ENCODE data around the gene PIN1. TPM values are rescaled to one million over a fixed set of nuclear protein-coding genes. Genes with fewer than 3 reads are reported as not detected.
"Not testable (repeated sequence)": the region's sequence is repeated elsewhere in the genome, so short reads cannot be mapped to it uniquely, and the experiment has no call there.

PIN1 gene
- total and polyA plus RNA-seq, 2 of the 13 experiments (the other 11 are each of a cell fraction or from before 2014, with no cell fraction given) = 31.9 to 72.0 TPM

DNA sequence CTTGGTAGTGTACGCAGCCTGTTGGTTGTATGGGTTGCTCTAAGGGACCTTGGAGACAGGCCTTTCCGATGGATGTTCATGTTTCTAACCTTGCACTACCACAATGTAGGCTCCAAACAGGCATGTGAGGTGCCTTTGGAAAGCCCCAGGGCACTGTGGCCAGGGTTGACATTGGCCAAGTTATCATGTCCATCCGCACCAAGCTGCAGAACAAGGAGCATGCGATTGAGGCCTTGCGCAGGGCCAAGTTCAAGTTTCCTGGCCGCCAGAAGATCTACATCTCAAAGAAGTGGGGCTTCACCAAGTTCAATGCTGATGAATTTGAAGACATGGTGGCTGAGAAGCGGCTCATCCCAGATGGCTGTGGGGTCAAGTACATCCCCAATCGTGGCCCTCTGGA lies 15.1 kb upstream of the PIN1 start:
- CTCF ChIA-PET (ENCODE audit: low intra/inter-chr PET ratio, low total read pairs); H2AFZ ChIP-seq (ENCODE audit: low read length); ATAC-seq; H3K36me3 ChIP-seq (replicated peaks in 1 of 2; ENCODE audit: control insufficient read depth in 1 of 2, insufficient read depth in 2 of 2, low read length in 2 of 2); H3K27me3 ChIP-seq (ENCODE audit: control insufficient read depth in 1 of 2, insufficient read depth in 2 of 2, low read length in 2 of 2); FAIRE-seq; H3K9me3 ChIP-seq (ENCODE audit: low read length); intact Hi-C loops (cut with micrococcal nuclease; ENCODE audit: unreplicated experiment); in situ Hi-C loops (cut with HindIII; ENCODE audit: extremely low pct_ligation_motif_present, low pct_unique_long_range_greater_than_20kb); POLR2A ChIA-PET; DNase-seq (ENCODE audit: low spot score); H3K27ac ChIP-seq (ENCODE audit: extremely low read length, insufficient read depth, low read length); H4K20me1 ChIP-seq (ENCODE audit: insufficient read depth, low read length): not testable (repeated sequence)
- BruUV-seq (replicated peaks) = TSS peak; percentile 64
- peaks cover 33% of the 10 kb centered on the region for H3K4me1 ChIP-seq (ENCODE audit: insufficient read depth, low read length)
- H3K4me2 ChIP-seq (ENCODE audit: low read depth, low read length) = peak overlapping the region; percentile 68
- H3K79me2 ChIP-seq (ENCODE audit: insufficient read depth, low read length) = peaks cover 29% of the 10 kb centered on the region
- WGBS (ENCODE audit: low lambda C conversion rate) = 95% methylated on average over 6 of the region's 8 CpGs
- H3K4me3 ChIP-seq (replicated peaks in 1 of 3; ENCODE audit: insufficient read depth in 1 of 3, low read depth in 2 of 3, low read length in 3 of 3) = peak overlapping the region in 1 of 3 experiments; percentile 69; a peak in 3 of 6 replicates
- H3K9ac ChIP-seq (ENCODE audit: insufficient read depth, low read depth, low read length) = peak overlapping the region; percentile 23; the same call in 1 of the 2 replicates

DNA sequence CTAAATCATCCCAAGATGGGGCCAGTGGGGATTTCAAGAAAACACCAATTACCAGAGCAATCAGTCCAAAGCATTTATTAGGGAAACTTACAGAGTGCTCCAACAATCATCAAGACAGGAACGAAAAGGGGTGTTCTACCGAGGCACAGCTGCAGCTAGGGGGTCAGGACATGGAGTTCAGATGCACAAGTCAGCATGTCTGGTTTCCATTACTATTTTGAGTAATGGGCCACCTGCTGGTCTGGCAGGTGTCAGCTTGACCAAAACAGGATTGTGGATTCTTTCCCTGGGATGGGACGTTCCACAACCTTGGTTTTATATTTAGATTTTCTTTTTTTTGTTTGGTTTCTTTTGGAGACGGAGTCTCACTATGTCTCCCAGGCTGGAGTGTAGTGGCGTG lies 11.3 kb upstream of the PIN1 start:
- Histone ChIP-seq H3K27ac (ENCODE audit: extremely low read length, insufficient read depth, low read length) (no peak overlapping the region), H4K20me1 (ENCODE audit: insufficient read depth, low read length) (peaks cover 7% of the 10 kb centered on the region), H3K4me3 (replicated peaks in 1 of 3; ENCODE audit: insufficient read depth in 1 of 3, low read depth in 2 of 3, low read length in 3 of 3) (no peak overlapping the region), H3K4me2 (ENCODE audit: low read depth, low read length) (no peak overlapping the region), H3K36me3 (replicated peaks in 1 of 2; ENCODE audit: control insufficient read depth in 1 of 2, insufficient read depth in 2 of 2, low read length in 2 of 2) (no peaks in the 10 kb centered on the region; a peak in 1 of 5 replicates), H3K9me3 (ENCODE audit: low read length) (no peaks in the 10 kb centered on the region), H3K4me1 (ENCODE audit: insufficient read depth, low read length) (peaks cover 24% of the 10 kb centered on the region), H3K27me3 (ENCODE audit: control insufficient read depth in 1 of 2, insufficient read depth in 2 of 2, low read length in 2 of 2) (no peaks in the 10 kb centered on the region; a peak in 1 of 5 replicates), H2AFZ (ENCODE audit: low read length) (no peak overlapping the region), H3K79me2 (ENCODE audit: insufficient read depth, low read length) (peaks cover 26% of the 10 kb centered on the region), H3K9ac (ENCODE audit: insufficient read depth, low read depth, low read length) (no peak overlapping the region)
- FAIRE-seq (no peak), ATAC-seq (no peak), DNase-seq (ENCODE audit: low spot score) (no peak)
- BruUV-seq (replicated peaks) = no TSS peak
- POLR2A ChIA-PET = no interaction called here
- intact Hi-C loops (cut with micrococcal nuclease; ENCODE audit: unreplicated experiment) = no loop called here
- CTCF ChIA-PET (ENCODE audit: low intra/inter-chr PET ratio, low total read pairs) = no interaction called here
- 93% methylated on average over 5 of the region's 5 CpGs for WGBS (ENCODE audit: low lambda C conversion rate)
- TF ChIP-seq BORCS8-MEF2B (CRISPR knock-in tag; IDR thresholded peaks at IDR 0.05) = no peak
- TF ChIP-seq, protein P1, sequence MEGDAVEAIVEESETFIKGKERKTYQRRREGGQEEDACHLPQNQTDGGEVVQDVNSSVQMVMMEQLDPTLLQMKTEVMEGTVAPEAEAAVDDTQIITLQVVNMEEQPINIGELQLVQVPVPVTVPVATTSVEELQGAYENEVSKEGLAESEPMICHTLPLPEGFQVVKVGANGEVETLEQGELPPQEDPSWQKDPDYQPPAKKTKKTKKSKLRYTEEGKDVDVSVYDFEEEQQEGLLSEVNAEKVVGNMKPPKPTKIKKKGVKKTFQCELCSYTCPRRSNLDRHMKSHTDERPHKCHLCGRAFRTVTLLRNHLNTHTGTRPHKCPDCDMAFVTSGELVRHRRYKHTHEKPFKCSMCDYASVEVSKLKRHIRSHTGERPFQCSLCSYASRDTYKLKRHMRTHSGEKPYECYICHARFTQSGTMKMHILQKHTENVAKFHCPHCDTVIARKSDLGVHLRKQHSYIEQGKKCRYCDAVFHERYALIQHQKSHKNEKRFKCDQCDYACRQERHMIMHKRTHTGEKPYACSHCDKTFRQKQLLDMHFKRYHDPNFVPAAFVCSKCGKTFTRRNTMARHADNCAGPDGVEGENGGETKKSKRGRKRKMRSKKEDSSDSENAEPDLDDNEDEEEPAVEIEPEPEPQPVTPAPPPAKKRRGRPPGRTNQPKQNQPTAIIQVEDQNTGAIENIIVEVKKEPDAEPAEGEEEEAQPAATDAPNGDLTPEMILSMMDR (CRISPR knock-in tag; IDR thresholded peaks at IDR 0.05) = 0 out of 2 replicates have a peak, but pooled peaks have one; percentile 9
- in situ Hi-C loops (cut with HindIII; ENCODE audit: extremely low pct_ligation_motif_present, low pct_unique_long_range_greater_than_20kb) = no loop called here
